Activated T-cell treated with anti-CD3 and anti-CD28 coated beads, Interleukin-2, amount 50 U/mL, for 4 hours (primary cell): ENCODE results near the gene HLA-DOB. TPM values are rescaled to one million over a fixed set of nuclear protein-coding genes. Genes with fewer than 3 reads are reported as not detected.

ENCODE experiments used
- ATAC-seq, 2 donors: fragments of 200-7000 bp; cut with Tn5 transposase; one replicate each; pipeline ENCODE4 v1.10.0; 2021
- DNase-seq: peaks from one replicate; pipeline ENCODE4 v3.0.0-alpha.2; 2020
- H3K27me3 Mint-ChIP-seq: one replicate; pipeline ENCODE4 v1.8.0; 2021; ENCODE audit warnings: low read depth, mixed read lengths
- H3K36me3 Mint-ChIP-seq: one replicate; pipeline ENCODE4 v1.8.0; 2022; ENCODE audit warnings: mixed read lengths; ENCODE audit not compliant: insufficient read depth
- H3K4me1 Mint-ChIP-seq: one replicate; pipeline ENCODE4 v1.8.0; 2021; ENCODE audit warnings: low read depth, mixed read lengths
- H3K4me3 Mint-ChIP-seq: one replicate; pipeline ENCODE4 v1.8.0; 2021; ENCODE audit warnings: mild to moderate bottlenecking, moderate library complexity, mixed read lengths
- H3K9me3 Mint-ChIP-seq: one replicate; pipeline ENCODE4 v1.8.0; 2021; ENCODE audit warnings: mixed read lengths
- total RNA-seq, 3 donors: library from RNA; stranded (reverse); gene quantifications; one replicate each; pipeline ENCODE4 v1.2.1, GENCODE V29; 2021

Gene HLA-DOB
- total RNA-seq, 3 donors from 2014 or later, result 0.82 to 2.0 (median 1.2) TPM

DNA sequence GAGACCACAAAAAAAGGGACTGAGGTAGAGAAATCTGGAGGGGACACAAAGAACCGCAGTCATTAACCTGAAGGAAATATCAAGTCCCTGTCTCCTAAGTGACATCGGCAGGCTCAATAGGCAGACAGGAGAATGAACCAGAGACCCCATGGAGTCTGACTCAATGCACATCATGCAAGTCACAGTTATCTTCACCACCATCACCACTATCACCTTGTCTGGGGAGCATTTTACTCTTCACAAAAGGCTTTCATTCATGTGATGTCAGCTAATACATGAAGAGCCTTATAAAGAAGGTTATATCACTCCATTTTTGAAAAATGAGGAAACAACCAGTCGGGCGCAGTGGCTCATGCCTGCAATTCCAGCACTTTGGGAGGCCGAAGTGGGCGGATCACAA, 32.3 kb upstream of the HLA-DOB start:
- H3K36me3 Mint-ChIP-seq, result peaks cover 76% of the 10 kb centered on the region
- peaks cover 70% of the 10 kb centered on the region for H3K4me1 Mint-ChIP-seq
- ATAC-seq (no peak), DNase-seq (no peak)
- H3K4me3 Mint-ChIP-seq, result peak overlapping the region; percentile 98
- H3K9me3 Mint-ChIP-seq, result no peaks in the 10 kb centered on the region
- H3K27me3 Mint-ChIP-seq, result no peaks in the 10 kb centered on the region

DNA sequence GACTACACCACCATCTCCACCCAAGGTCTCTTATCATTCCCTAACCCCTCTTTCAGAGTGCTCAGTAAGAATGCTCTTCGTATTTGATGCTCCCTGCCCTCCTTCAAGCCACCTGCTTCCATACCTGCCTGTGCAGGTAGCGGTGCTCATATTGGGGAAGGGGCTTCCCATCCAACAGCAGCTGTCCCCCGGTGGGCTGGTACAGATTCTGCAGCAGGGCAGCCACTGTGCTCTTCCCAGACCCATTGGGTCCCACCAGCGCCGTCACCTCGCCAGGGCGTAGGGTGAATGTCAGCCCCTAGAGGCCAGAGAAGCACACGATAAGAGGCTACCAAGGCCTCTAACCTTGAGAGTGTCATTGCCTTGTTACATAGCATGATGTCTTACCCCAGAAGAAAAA, 31.0 kb upstream of the HLA-DOB start:
- H3K4me3 Mint-ChIP-seq, result peak overlapping the region; percentile 98
- H3K36me3 Mint-ChIP-seq, result peaks cover 80% of the 10 kb centered on the region

DNA sequence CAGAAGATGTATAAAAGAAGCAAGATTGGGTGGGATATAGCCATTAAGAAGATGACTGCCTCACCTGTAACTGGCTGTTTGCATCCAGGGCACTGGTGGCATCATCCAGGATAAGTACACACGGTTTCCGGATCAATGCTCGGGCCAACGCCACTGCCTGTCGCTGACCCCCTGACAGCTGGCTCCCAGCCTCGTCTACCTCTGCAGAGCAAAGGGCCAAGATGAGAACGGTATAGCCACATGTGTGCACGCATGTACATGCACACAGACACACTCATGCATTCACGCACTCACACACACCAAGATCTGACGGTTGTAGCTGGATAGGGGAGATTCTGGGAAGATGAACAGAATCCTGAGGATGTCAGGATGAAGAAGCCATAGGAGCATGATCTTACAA, 30.2 kb upstream of the HLA-DOB start:
- no peaks in the 10 kb centered on the region for H3K9me3 Mint-ChIP-seq
- no peaks in the 10 kb centered on the region for H3K27me3 Mint-ChIP-seq

More for the DNA sequence above, 31.0 kb upstream of the HLA-DOB start:
- DNase-seq, result no peak
- H3K27me3 Mint-ChIP-seq, result no peaks in the 10 kb centered on the region
- ATAC-seq, result no peak
- peaks cover 73% of the 10 kb centered on the region for H3K4me1 Mint-ChIP-seq
- H3K9me3 Mint-ChIP-seq, result no peaks in the 10 kb centered on the region

DNA sequence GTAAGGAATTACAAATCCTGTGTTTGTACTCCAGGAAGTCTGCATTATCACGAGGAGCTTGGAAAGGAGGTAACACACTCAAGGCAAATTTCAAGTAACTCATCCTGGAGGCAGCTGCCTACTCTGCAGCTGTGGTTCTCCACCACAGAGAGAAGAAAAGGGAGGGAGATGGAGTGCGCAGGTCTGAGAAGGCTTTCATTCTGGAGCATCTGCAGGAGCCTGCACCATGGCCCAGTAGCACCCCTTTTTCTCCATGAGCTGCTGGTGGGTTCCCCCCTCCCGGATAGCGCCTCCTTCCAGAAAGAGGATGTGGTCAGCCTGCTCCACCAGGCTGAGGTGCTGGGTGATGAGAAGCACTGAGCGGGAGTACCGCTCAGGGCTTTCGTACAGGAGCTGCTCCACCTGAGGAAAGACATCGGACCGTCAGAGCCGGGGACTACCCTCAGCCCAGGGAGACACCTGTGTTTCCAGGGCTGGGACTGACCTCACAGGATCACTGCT, 28.6 kb upstream of the HLA-DOB start:
- H3K9me3 Mint-ChIP-seq, result no peaks in the 10 kb centered on the region
- ATAC-seq (peak; percentile 6 to 12), DNase-seq (no peak)

More for the DNA sequence above, 30.2 kb upstream of the HLA-DOB start:
- DNase-seq (no peak), ATAC-seq (no peak)
- Mint-ChIP-seq H3K4me1 (peaks cover 80% of the 10 kb centered on the region), H3K36me3 (peaks cover 78% of the 10 kb centered on the region), H3K4me3 (peak overlapping the region; percentile 98)

DNA sequence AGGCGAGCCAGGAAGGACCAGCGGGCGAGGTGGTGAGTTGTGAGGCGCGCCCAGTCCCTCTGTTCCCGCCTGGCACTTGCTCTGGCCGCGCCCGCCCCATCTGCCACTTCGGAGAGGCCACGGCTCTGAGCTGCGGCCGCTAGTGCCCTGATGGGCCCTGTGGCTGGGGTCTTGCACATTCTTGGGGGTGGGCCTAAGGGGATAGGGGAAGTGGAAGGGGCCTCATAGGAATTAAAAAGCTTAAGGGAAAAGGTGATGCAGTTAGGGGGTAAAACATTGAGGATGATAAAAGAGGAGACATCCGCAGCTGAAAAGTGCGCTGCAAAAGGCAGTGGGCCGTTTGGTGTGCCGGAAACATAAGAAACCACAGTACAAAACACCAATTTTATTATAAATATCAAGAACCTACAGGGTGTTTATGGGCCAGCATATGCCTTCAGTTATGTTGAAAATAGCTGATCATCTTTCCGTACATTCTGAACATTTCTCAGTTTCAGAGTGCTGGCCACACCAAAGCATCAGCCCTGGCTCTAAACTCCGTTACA, 28.1 kb upstream of the HLA-DOB start:
- H3K27me3 Mint-ChIP-seq, result no peaks in the 10 kb centered on the region
- DNase-seq, result peak; percentile 26
- peak overlapping the region; percentile 98 for H3K4me3 Mint-ChIP-seq
- no peak for ATAC-seq
- H3K9me3 Mint-ChIP-seq, result no peaks in the 10 kb centered on the region
- H3K4me1 Mint-ChIP-seq, result peaks cover 80% of the 10 kb centered on the region
- peaks cover 77% of the 10 kb centered on the region for H3K36me3 Mint-ChIP-seq

More for the DNA sequence above, 28.6 kb upstream of the HLA-DOB start:
- Mint-ChIP-seq H3K4me3 (peak overlapping the region; percentile 98), H3K4me1 (peaks cover 80% of the 10 kb centered on the region), H3K27me3 (no peaks in the 10 kb centered on the region), H3K36me3 (peaks cover 78% of the 10 kb centered on the region)

DNA sequence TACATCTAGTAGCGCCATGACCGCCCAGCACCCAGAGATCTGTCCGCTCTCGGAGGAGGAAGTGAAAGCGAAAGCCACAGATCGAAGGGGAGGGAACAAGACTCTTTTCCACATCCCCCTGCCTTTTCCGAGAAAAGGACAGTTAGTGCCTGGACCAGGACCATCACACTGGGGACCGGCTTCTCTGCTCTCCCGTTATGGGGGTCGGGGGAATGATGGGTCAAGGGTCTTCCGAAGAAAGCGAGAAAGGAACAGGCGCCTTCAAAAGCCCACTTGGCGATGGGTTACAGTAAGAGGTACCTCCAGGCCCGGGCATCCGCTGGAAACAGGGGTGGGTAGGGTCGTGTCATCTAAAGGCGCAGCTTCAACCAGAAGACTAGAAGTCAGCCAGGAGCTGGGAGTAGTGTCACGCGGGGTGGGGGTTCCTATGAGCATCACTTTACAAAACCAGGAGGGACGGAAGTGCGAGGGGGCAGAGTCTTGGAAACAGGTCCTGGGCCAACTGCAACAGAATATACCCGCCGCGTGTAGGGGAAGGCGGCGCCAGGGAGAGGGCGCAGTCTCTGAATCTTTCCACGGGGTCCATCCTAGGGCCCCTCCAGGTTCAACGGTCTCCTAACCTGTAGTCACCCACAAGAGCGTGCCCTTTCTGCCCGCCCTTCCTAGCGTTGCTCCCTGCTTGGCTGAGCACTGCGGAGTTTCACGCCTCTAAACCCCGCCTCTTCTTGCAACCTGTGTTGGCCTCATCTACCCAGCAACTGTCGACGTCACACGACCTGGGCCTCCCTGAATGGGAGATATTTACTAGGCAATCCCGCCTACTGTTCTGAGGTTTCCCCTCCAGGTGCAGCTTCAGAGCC, 27.4 kb upstream of the HLA-DOB start, which contains the start of gene PSMB8:
Gene PSMB8, minus strand, starts transcription at position 69 of the 860 bp plus-strand sequence. Its CDS starts 51 bp downstream, at position 18.
- DNase-seq, result peak; percentile 98
- Mint-ChIP-seq H3K36me3 (peaks cover 73% of the 10 kb centered on the region), H3K4me3 (peak within 1 kb of the TSS; percentile 98), H3K4me1 (peaks cover 83% of the 10 kb centered on the region), H3K27me3 (no peaks in the 10 kb centered on the region), H3K9me3 (no peaks in the 10 kb centered on the region)
- ATAC-seq, result peak; percentile 77 to 79

DNA sequence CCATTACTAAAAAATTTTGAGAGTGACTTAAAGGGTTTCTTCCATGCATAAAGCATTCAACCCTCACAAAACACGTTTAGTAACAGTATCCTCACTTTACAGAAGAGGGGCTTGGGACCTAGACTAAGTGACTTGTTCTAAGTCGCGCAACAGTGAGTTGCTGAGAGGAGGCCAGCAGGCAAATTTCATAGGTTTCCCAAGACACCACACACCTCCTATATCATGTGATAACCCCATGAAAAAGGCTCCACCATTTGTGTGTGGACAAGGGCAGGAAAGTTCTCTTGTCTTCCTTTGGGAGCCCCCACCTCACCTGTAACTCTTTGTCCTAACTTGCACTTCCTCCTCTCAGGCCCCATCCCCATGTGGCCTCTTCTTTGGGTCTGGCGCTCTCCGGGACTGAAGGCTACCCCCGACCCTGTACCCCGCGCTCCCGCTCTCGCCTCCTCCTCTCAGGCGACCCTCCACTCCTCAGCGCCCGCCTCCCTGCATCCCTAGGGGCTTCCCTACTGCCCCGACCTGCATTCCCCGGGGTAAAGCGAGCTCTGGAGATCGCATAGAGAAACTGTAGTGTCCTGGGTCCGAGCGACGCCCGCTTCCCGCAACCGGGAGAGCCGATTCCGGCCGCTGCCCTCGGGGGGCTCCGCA, 26.7 kb upstream of the HLA-DOB start:
- Mint-ChIP-seq H3K4me3 (peak overlapping the region; percentile 98), H3K27me3 (no peaks in the 10 kb centered on the region), H3K9me3 (no peaks in the 10 kb centered on the region)

DNA sequence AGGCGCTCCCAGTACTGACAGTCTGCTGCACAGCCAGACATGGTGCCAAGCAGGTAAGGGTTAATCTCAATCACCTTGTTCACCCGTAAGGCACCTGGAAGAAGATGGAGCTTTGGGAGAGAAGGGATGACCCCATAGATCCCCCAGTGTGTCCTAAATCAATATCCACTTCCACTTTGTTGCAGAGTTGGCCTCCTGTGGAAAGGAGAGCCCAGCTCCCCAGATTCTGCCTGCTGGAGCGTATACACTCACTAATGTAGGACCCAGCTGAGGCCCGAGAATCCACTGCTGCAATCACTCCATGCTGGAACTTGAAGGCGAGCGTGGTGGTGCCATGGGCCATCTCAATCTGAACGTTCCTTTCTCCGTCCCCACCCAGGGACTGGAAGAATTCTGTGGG, 25.9 kb upstream of the HLA-DOB start:
- H3K27me3 Mint-ChIP-seq, result no peaks in the 10 kb centered on the region
- ATAC-seq (no peak), DNase-seq (no peak)
- H3K9me3 Mint-ChIP-seq, result no peaks in the 10 kb centered on the region
- peak overlapping the region; percentile 98 for H3K4me3 Mint-ChIP-seq
- H3K36me3 Mint-ChIP-seq, result peaks cover 58% of the 10 kb centered on the region
- peaks cover 73% of the 10 kb centered on the region for H3K4me1 Mint-ChIP-seq

More for the DNA sequence above, 26.7 kb upstream of the HLA-DOB start:
- peaks cover 66% of the 10 kb centered on the region for H3K36me3 Mint-ChIP-seq
- no peak for ATAC-seq
- DNase-seq, result no peak
- peaks cover 80% of the 10 kb centered on the region for H3K4me1 Mint-ChIP-seq

DNA sequence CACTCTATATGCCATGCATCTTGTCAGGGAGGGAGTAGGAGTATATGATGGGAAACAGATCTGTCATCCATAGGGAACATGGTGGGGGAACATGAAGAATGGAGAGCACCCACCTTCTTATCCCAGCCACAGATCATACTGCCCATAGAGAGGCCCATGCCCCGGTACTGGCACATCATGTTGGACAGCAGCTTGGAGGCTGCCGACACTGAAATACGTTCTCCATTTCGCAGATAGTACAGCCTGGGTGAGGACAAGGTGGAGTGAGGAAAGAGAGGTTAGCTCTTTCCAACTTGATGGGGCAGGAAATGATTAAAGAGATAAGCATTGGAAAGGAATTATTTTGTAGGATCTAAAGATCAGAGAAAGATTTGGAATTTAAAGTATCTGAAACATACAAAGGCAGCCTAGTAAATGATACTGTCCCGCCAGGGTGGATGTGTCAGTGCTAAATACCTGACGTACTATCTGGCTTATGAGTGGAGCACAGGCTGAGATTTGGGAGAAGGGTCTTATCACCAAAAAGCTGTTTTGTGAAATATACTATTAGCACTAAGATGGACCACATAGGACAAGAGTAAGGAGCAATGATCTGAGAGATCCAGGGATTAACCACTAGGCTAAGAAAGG, 25.3 kb upstream of the HLA-DOB start:
- Mint-ChIP-seq H3K4me3 (peak overlapping the region; percentile 98), H3K4me1 (peaks cover 73% of the 10 kb centered on the region), H3K9me3 (no peaks in the 10 kb centered on the region), H3K36me3 (peaks cover 57% of the 10 kb centered on the region), H3K27me3 (no peaks in the 10 kb centered on the region)
- DNase-seq, result no peak
- no peak for ATAC-seq

DNA sequence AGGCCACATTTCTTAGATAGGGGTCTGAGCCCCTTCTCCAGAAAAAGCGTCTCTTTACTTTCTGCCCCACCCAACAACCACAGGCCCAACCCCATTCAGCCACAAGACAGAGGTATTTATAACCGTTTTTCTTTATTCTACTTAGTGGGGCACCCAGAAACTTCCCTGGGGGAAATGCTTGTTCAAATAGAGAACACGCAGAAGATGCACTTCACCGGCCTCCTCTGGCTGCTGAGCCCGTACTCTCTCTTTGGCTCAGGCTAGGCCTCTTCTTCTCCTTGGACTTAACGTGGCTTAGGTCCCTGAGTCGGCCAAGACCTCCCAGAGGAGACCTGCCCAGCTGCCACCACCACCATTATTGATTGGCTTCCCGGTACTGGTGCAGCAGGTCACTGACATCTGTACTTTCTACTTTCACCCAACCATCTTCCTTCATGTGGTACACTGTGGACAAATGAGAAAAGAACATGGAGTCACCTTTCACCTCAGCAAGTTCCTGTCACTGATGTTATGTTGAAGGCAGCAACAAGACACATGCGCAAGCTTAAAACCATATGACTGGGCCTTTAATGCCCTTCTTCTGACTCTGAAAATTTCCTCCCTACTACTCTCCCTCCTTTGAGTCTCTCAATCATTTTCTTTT, 23.9 kb upstream of the HLA-DOB start:
- Mint-ChIP-seq H3K9me3 (no peaks in the 10 kb centered on the region), H3K4me1 (peaks cover 73% of the 10 kb centered on the region)
- ATAC-seq, result no peak

DNA sequence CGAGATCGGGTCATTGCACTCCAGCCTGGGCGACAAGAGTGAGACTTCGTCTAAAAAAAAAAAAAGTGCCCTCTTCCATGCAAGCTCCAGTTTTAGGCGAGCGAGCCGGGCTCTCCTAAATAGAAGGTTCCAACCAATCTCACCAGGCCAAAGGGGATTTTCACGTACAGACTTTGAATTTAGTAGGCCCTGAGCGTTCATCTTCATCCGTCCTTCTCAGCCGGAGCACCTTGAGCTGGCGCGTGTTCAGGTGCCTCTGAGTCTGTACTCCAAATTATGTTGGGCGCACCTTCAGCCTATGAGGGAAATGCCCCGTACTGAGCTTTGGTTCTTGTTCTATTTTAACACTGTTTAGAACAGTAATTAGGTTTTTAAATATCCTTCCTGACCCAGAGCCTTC, 22.6 kb upstream of the HLA-DOB start:
- Mint-ChIP-seq H3K36me3 (peaks cover 61% of the 10 kb centered on the region), H3K4me3 (no peak overlapping the region), H3K27me3 (no peaks in the 10 kb centered on the region), H3K9me3 (no peaks in the 10 kb centered on the region), H3K4me1 (peaks cover 78% of the 10 kb centered on the region)
- ATAC-seq, result no peak
- DNase-seq, result no peak

More for the DNA sequence above, 23.9 kb upstream of the HLA-DOB start:
- Mint-ChIP-seq H3K36me3 (peaks cover 60% of the 10 kb centered on the region), H3K4me3 (peak overlapping the region; percentile 98), H3K27me3 (no peaks in the 10 kb centered on the region)
- DNase-seq, result no peak

DNA sequence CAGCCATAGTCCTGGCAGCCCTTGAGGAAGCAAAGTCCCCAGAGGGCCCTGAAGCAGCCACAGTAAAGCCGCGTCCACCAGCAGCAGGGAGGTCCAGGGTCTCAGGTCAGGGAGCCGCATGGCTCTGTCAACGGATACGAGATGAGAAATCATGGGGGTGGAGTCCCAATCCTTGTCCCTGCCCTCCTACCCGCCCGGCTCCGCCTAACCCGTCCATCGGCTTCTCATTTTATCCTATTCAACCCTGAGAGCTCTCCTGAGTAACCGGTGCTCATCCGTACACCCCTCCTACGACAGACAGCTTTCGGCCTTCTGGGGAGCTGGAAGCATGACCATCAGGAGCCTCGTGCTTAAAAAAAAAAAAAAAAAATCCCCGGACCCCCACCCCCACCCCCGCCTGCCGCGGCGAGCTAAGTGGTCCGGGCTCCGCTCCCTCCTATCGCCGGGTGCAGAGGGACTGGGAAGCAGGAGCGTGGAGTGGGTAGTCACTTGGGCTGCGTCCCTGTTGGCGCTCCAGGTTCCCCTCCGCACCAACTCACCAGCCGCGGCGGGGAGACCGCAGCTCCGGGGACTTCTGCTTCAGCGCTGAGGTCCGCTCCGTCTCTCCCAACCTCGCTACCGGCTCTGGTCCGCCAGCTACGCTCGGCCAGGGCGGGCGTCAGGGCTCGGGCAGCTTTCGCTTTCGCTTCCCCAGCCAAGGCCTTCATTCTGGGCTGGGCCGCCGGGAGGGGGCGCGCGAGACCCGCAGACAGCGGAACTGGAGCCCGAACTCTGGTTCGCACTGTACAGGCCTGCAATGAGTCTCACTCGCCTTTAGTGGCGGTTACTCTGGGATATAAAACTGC, 21.5 kb upstream of the HLA-DOB start, which contains the start of gene TAP2:
Gene TAP2, minus strand, starts transcription at position 626 of the 845 bp plus-strand sequence. Its CDS starts 506 bp downstream, at position 120.
- H3K27me3 Mint-ChIP-seq, result no peaks in the 10 kb centered on the region
- peaks cover 69% of the 10 kb centered on the region for H3K36me3 Mint-ChIP-seq

DNA sequence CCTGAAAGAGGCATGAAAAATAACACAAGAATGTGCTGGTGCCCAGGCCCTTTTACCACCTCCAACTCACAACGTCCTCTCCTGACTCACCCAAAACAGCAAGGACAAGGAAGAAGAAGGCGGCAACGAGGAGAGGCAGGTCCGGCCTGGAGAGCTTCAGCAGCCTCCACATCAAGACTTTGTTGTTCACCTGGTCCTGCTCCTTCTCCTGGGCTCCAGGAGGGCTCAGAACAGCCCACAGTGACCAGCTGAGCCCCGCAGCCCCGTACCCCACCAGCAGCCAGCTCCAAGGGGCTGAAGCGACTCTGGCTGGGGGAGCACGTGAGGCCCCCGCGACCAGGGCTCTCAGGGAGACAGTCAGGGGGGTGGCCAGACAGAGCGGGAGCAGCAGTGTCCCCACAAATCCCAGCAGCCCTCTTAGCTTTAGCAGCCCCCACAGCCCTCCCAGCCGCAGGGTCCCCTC, 20.9 kb upstream of the HLA-DOB start:
- Mint-ChIP-seq H3K36me3 (peaks cover 71% of the 10 kb centered on the region), H3K9me3 (no peaks in the 10 kb centered on the region), H3K4me3 (peak overlapping the region; percentile 93), H3K27me3 (no peaks in the 10 kb centered on the region), H3K4me1 (peaks cover 89% of the 10 kb centered on the region)
- ATAC-seq (no peak), DNase-seq (no peak)

More for the DNA sequence above, 21.5 kb upstream of the HLA-DOB start, which contains the start of gene TAP2:
- Mint-ChIP-seq H3K9me3 (no peaks in the 10 kb centered on the region), H3K4me3 (peak within 1 kb of the TSS; percentile 93), H3K4me1 (peaks cover 87% of the 10 kb centered on the region)
- DNase-seq, result peak; percentile 99
- peak; percentile 92 for ATAC-seq
